HG03280 (cell line): ENCODE data around the gene PRDM5.
A peak's percentile ranks its signal among the peaks of the same experiment; 100 is the strongest.

ENCODE experiments used
- ATAC-seq: cut with Tn5 transposase; IDR thresholded peaks from one replicate; pipeline ENCODE4 v1.9.1; 2021; ENCODE audit warnings: mild to moderate bottlenecking, moderate library complexity; ENCODE audit not compliant: unreplicated experiment

Gene PRDM5

DNA sequence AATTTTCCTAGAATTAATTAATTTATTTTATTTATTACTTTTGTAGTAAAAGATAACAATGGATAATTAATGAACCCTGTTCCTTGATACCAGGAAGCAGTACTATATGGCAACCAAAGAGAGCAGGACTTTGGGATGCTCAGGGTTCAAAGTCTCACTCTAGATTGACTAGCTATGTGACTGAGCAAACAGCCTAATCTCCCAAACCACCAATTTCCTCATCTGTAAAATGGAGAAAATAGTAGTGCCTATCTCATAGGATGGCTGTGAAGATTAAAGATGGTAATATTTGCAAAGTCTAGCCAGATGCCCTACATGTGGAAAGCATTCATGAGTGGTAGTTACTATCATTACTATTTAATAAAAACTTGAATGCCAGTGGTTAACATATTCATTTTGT lies 97.6 kb downstream of the PRDM5 start:
- no peak for ATAC-seq

DNA sequence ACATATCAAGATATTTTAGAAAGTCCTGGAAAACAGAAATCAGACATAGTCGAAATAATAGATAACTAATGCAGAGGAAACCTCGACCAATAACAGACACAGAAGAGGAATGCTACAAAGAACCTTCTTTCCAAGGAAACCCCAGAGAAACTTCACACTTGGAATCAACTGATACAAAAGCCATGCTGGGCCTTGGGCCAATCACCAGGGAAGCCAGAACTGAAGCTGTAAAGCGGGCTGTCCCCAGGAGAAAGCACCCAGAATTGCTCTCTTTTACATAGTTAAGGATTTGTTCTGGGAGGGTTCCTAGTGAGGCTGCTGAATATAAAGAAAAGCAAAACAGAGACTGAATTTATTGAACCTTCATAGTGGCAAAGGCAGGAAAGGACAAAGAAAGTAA lies 100.5 kb downstream of the PRDM5 start:
- no peak for ATAC-seq

DNA sequence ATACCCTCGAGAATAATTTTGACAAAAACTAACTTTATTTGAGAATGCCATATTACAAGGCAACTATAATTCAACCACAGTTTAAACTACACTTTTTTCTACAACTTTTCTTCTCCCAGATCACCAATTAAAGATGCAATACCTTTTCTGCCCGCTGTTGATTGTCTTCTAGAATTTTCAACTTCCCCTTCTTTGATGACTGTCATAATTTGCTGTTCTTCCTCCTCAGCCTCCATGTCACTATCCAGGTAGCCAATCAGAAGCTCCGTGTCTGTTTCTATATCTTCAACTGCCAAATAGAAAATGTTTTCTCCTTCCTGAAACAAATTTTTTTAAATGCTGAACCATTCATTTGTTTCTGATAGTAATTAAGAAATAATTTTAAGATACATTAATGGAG lies 101.5 kb downstream of the PRDM5 start:
- ATAC-seq: no peak

DNA sequence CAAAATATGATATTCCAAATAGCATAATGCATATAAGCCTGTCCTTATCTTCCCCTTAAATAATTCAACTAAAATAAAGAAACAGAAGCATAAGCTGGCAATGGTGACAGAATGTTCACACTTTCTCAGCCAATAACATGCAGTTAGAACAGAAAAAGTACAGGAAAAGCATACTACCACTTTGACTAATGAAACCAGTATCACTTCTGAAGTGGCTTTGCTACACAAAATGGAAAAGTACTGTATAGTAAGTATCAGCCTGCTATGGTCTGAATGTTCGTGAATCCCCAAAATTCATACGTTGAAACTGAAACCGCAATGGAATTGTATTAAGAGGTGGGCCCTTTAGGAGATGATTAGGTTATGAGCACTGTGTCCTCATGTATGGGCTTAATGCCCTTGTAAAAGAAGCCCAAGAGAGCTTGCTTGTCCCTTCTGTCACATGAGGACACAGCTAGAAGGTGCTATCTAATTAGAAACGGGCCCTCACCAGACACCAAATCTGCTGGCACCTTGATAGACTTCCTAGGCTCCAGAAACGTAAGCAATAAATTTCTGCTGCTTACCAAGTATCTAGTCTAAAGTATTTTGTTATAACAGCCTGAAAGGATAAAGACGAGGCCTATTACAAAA lies 102.6 kb downstream of the PRDM5 start:
- ATAC-seq: peak; percentile 50

DNA sequence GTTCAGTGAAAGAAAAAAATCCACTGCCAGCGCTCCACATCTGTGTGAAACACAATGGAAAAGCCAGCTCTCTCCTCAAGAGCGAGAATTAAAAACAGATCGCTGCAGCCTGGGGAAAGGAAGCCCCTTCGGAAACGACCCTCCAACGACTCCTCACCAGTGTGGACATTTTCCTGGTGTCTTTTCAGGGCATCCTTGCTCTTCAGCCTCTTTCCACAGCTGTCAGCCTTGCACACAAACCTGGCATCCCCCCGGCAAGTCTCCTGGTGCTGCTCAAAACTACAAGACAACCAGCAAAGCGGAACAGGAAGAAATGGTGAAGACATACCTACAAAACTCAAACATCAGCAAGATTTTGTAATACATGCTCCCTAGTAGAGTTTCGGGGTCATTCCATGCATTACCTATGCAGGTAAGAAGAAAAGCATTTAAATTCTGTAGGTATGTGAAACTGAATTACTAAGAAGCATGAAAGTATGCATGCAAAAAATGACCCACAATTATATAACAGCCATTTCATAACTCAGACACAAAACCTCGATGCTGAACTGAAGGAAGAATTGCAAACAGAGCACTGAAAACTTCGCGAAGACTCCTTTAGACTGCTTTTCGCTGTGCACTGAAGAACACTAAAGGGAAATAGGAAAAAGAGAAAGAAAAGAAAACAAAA lies 106.1 kb downstream of the PRDM5 start:
- no peak for ATAC-seq

DNA sequence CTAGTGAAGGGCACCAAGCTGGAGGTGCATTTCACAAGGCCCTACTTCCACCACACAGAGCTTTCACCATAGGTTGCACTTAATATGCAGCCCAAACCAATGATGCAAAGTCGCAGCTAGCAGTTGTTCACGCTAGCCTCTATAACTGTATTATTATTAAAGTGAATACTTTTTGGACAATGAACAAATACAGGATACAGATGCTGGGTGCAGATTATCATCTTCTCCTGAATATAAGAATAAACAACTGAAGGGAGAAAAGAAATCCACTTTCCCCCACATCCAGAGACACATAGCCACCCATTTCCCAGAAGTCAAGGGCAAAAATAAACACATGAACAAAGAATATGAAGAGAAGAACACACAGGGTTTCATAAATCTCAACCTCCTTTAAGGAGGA lies 107.2 kb downstream of the PRDM5 start:
- no peak for ATAC-seq

DNA sequence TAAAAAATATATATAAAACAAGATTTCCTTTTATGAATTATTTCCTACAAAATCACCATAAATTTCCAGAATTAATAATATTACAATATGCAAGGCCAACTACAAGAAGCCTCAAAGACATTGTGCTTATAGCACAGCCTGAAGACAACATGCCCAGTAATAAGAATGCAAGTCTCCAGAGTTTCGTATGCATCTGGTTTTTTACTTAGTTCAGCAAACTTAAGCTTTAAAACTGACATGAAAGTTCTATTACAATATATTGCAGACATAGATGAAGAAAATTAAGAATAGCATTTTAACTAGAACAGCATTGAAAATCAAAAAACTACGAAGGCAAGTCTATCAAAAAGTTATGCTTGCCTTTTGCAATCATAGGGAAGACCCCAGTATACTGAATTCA lies 107.6 kb downstream of the PRDM5 start:
- no peak for ATAC-seq

DNA sequence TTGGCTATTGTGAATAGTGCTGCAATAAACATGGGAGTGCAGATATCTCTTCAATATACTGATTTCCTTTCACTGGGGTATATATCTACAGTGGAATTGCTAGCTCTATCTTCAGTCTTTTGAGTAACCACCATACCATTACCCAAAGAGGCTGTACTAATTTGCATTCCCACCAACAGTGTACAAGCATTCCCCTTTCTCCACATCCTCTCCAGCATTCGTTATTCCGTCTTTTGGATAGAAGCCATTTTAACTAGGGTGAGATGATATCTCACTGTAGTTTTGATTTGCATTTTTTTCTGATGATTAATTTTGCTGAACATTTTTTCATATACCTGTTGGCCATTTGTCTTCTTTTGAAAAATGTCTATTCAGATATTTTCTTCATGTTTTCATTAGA lies 110.3 kb downstream of the PRDM5 start:
- no peak for ATAC-seq

DNA sequence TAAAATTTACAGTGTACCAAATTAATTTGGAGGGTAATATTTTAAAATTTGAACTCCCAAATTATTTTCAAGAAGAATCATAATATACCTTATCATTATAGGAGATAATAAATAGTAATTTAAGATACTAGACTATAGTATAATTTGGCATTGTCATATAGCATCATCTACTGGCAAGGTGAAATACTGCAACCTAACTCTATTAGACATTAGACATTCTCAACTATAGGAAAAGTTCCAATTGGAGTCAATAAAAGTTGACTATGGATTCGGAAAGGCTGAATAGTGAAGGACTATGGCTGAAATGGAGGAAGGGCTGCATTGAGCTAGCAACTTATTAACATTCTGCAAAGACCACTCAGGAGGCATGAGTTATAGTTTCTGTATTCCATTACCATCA lies 113.0 kb downstream of the PRDM5 start:
- ATAC-seq: no peak

DNA sequence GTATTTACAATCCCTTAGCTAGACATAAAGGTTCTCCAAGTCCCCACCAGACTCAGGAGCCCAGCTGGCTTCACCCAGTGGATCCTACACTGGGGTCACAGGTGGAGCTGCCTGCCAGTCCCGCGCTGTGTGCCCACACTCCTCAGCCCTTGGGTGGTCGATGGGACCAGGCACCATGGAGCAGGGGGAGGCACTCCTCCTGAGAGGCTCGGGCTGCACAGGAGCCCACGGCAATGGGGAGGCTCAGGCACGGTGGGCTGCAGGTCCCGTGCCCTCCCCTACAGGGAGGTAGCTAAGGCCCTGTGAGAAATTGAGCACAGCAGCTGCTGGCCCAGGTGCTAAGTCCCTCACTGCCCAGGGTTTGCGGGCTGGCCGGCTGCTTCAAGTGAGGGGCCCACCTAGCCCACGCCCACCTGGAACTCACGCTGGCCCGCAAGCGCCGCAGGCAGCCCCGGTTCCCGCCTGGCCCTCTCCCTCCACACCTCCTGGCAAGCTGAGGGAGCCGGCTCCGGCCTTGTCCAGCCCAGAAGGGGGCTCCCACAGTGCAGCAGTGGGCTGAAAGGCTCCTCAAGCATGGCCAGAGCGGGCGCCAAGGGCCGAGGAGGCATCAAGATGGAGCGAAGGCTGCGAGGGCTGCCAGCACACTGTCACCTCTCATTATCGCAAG lies 113.9 kb downstream of the PRDM5 start:
- ATAC-seq: no peak

DNA sequence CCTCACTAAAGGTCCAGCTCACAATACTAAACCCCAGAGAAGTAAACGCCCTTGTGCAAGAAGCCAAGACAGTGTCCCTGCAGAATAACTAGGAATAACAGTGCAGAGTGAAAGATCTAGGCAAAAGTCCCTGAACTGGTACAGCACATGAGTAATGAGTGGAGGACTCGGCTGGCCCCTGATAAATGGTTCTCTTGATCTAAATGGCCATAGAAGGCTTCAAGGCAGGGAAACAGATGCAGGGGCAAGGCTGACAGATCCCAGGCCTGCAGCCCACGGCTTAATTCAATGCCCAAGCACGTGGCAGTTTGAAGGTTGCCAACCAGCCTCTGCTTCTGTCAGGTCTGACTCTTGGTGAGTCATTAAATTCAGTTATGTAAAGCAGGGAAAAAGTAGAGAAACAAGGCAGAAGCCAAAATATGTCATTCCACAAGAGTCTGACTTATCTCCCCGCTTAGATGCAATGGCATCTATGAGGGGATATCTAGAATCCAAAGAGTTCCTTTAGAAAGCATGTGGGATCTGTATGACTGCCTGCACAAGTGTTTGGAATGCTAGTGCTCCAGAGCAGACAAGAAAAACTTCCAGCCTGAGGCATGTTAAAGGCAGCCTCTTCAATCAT lies 121.3 kb downstream of the PRDM5 start:
- no peak for ATAC-seq

DNA sequence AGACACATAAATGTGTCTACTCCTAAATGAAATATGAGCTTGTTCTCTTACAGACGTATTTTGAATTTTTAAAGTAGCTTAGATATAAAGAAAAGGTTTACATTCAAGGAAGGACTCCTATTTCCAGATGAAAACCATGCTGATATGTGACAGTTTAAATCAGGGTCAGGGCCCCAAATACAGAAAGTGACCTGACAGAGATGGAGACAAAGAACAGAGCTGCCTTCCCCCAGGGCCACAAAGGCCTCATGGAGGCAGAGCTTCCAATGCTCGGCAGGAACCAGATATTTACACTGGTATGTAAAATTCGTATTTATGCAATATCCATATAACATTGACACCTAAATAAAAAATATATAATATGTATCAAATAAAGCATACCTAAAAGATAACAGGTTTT lies 124.0 kb downstream of the PRDM5 start:
- no peak for ATAC-seq

DNA sequence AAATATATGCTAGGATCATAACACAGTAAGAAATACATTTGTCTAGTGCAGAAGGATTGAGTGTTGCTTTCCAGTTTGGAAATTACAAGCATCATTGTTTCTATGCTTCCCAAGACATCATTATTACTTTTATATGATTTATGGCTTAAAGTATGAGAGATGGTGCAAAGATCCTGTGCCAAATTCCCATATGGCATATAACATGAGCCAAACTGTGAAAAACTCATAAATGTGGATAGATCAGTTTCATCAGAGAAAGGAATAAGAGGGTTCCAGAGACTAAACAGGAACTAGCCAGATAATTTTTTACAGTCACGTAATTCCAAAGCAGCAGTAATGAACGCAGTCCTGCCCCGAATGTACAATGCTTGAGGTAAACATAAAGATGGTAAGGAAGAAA lies 126.3 kb downstream of the PRDM5 start:
- ATAC-seq: no peak

DNA sequence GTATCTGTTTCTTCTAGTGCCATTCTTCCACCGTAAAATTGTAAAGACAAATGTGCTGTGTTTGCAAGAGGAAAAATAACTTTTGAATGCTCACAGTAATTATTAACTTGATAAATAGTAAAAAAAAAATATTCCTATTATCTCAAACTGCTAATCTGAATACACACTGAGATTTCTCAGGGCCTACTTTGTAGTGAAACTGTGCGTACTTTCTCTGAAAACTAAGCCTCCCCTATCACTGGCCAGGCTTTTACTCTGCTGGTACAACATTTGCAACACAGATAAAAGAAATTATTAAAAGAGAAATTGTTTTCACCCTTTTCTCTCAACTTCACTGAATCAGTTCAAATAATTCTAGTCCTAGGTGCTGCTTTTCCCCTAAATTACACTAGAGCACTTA lies 137.3 kb downstream of the PRDM5 start:
- no peak for ATAC-seq

DNA sequence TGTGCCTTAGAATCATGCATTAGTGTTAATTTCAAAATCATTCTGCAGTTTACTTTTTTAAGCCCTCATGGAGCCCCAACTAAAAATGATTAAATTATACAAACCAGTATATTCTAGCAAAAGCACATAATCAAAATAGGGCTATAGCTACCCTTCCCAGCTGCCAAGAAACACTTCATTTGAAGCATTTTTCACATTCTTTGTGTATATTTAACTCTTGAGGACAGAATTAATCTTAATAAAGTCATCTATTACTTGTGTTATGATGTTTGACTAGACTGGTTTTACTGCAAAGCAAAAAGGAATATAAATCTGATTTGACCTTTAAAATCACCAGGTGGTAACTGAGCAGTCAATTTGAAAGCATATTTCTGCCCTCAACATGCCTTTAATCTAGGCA lies 145.1 kb downstream of the PRDM5 start:
- ATAC-seq: no peak

DNA sequence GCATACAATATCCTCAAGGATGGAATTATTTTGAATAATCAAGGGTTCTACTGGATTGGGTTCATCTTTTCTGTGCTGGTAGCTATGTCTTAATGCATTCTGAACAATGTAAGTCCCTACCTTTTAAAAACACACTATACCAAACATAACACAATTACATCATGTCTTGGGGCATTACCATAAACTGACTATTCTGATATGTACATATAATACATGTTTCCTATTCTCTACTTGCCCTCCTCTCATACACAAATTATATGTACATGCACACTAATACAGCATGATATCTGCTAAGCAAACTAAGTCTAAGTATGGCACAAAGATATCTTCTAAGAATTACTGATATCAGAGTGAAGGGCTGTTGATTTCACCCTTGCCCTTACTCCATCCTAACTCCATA lies 147.1 kb downstream of the PRDM5 start:
- ATAC-seq: no peak

DNA sequence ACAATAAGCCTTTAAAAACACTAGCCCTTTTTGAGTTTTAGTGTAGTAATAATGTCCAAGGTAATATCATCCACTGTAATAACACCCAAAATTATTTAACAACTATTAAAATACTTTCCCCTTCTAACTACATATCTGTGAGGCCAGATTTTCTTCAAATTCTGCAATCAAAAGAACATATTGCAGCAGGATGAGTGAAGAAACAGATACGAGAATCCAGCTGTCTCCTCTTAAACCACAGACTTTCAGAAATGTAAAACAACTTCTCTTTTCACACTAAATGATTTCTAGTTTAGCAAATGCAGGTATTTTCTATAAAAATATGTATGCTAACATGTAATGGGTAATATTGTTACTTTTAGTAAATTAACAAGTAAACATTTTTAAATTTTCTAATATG lies 148.9 kb downstream of the PRDM5 start:
- ATAC-seq: no peak

DNA sequence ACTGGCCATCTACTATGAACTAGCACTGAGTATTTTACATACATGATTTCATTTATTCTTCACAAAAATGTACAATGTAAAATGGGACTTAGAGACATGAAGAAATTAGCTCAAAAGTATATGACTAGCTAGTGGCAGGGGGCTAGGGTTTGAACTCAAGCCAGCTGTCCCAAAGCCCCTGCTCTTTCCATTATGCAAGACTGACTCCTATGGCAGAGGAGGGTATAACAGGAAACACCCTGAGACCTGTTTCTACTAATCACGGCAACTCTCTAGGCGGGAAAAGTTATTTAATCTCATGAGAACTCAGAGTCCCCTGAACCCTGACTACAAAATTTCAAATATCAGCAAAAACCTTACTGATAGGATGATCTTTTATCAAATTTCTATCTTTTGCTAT lies 150.6 kb downstream of the PRDM5 start:
- no peak for ATAC-seq

DNA sequence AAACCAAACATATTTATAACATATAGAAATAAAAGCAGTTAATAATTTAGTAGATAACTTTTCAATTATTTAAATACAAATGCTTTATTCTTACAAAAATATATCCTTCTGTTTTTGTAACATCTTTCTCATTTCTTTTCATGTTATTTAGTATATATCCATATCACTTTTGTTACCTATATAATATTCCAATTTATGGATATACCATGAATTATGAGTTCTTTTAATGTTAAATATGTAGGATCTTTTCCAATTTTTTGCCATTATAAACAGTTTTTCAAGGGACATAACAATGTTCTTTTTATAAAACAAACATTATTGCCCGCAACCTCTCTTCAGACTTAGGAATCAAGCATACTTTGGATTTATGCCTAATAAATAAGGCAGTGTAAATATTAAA lies 151.6 kb downstream of the PRDM5 start:
- ATAC-seq: no peak

DNA sequence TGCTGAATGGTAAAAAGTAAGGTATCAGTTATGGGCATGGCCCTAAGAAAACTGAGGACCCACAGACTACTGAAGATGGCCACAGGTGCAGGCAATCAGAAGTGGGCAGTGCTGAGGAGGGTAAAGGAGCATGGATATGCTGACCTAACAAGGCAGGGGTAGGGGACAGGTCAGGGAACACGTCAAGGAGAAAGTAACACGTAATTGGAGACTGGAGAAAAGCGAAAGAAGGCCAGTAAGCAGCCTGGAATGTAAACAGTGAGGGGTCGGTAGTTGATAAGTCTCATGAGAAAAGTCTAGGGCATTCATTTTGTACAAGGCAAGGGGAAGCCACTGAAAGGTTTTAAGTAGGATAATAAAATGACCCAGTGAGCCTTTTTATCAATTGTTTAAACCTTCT lies 153.3 kb downstream of the PRDM5 start:
- ATAC-seq: no peak

DNA sequence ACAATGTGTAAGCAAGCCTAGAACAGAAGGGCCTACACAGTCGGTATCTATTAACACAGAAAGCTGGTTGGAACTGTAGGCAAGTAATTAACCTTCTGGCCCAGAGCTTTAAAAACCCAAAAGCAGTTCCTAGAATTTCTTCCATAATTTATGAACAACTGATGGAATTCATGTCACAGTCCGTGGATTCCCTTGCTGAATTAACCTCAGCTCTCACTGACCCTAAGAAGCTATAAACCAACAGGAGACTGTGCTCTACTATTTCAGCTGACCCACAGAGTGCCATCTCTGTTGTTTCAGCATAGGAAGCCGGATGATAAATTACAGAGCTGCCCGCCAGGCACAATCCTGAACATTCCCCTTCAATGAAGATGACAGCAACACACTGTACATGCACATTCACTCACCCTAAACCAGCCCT lies 157.3 kb downstream of the PRDM5 start:
- ATAC-seq: no peak

DNA sequence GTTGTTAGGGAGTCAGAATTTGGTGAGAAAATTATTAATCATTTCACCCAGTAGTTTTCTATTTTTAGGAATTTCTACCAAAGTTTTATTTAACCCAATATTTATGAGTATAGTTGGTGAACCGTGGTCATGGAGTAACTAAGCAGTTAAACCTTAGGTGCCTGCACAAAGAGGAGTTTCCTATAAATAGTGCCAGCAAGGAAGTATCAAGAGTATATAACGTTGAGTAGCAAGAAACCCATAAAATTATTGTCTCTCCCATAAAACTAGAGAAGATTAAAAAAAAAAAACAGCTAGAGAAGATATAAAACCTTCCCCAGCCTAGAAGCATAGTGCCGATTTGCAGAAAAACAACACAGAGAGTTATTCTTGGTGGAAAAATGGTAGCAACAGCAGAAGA lies 158.9 kb downstream of the PRDM5 start:
- ATAC-seq: no peak
